Tibial artery (tissue), 4 donors: ENCODE measurements around the gene ACIN1.

ENCODE experiments used
- DNase-seq, 2 donors: peaks; one replicate each; pipeline ENCODE4 v3.0.0-alpha.2; 2019
- H3K27ac ChIP-seq, 2 donors: fragments of 200-600 bp; sonication (generic) in 1 of 2; 1 replicate in 1 of 2; 2 replicates in 1 of 2; pipeline ENCODE4 v1.5.1; 2018 to 2019; ENCODE audit warnings: mild to moderate bottlenecking in 1 of 2
- H3K27me3 ChIP-seq, 2 donors: fragments of 200-600 bp; sonication (generic) in 1 of 2; one replicate each; pipeline versions ENCODE4 v1.5.1 to v1.6.0; 2016 to 2019
- H3K36me3 ChIP-seq, 3 donors: fragments of 200-600 bp; sonication (generic) in 2 of 3; one replicate each; pipeline ENCODE4 v1.5.1; 2016 to 2019; ENCODE audit warnings: mild to moderate bottlenecking in 2 of 3
- H3K4me1 ChIP-seq, 4 donors: fragments of 200-600 bp; sonication (generic) in 2 of 4; 1 replicate in 3 of 4; 2 replicates in 1 of 4; pipeline ENCODE4 v1.5.1; 2016 to 2019
- H3K4me3 ChIP-seq, 2 donors: fragments of 200-600 bp; sonication (generic) in 1 of 2; 1 replicate in 1 of 2; 2 replicates in 1 of 2; pipeline ENCODE4 v1.5.1; 2018 to 2019; ENCODE audit warnings: mild to moderate bottlenecking in 2 of 2
- H3K9me3 ChIP-seq, 3 donors: fragments of 200-600 bp; sonication (generic) in 1 of 3; one replicate each; pipeline ENCODE4 v1.5.1; 2016 to 2019
- intact Hi-C: fragments of 100-400 bp; cut with DNase I; formaldehyde crosslinking; loops from one replicate; pipeline ENCODE4 v1.15.0; 2023; ENCODE audit warnings: low total_unique reads
- TF ChIP-seq, protein P1 (sequence below), 2 experiments: fragments of 200-600 bp in 1 of 2; fragments of 450-650 bp in 1 of 2; IDR thresholded peaks; one replicate each; pipeline ENCODE4 v1.5.1; 2017 to 2019; ENCODE audit warnings: antibody characterized with exemption in 2 of 2, mild to moderate bottlenecking in 1 of 2, moderate library complexity in 1 of 2

Gene ACIN1

DNA sequence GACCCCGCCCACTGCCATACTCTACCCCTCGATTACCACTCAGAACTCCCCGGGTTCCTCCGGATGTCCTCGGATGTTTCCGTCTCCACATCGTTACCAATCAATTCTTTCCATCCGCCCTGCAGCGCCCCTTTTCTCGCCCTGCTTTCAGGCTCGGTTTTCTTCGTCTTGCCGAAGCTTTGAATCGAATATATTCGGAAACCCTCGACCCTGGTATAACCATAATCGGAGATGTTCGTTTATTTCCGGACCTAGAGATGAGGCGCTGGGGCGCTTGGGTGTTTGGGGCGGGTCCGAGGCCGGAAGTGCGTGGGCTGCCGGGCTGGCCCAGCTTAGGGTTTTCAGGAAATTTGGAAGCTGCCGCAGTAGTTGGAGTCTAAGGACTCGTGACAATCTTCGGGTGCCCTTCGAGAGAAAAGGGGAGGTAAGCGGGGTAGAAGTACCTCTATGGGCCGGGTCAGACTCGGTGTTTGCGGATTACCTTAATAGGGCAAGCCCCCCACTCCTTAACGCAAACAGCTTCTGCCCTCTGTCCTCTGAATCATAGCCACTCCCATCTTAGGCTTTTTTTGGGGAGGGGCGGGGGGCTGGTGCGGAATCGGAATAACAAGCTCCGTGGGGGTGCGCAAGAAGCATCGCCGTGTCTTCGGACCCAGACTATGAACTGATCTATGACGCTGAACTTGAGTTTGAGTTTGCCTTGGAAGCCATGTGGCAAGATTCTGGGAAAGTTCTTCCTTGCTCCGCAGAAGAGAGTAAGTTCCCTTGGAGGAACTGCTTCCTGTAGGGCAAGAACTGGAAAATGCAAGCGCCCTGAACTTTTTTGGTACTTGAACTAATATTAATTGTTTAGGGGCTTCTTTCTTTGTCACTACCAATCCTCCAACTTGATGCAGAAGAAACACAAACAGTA, 516 bp upstream of the ACIN1 start, which contains the start of gene C14orf119:
Gene C14orf119, plus strand, starts transcription at position 310 of the 913 bp plus-strand sequence. CDS start 2,154 bp downstream, outside the sequence.
- H3K4me3 ChIP-seq: peak within 1 kb of the TSS; percentile 73 to 95
- peak; percentile 100 for DNase-seq
- H3K27me3 ChIP-seq: no peaks in the 10 kb centered on the region
- H3K4me1 ChIP-seq: peaks cover 0 to 42% (median 26%) of the 10 kb centered on the region in 4 donors
- no peaks in the 10 kb centered on the region for H3K9me3 ChIP-seq
- intact Hi-C loops: no loop called here
- H3K36me3 ChIP-seq: peaks cover 32 to 41% (median 34%) of the 10 kb centered on the region in 3 donors
- TF ChIP-seq, protein P1, sequence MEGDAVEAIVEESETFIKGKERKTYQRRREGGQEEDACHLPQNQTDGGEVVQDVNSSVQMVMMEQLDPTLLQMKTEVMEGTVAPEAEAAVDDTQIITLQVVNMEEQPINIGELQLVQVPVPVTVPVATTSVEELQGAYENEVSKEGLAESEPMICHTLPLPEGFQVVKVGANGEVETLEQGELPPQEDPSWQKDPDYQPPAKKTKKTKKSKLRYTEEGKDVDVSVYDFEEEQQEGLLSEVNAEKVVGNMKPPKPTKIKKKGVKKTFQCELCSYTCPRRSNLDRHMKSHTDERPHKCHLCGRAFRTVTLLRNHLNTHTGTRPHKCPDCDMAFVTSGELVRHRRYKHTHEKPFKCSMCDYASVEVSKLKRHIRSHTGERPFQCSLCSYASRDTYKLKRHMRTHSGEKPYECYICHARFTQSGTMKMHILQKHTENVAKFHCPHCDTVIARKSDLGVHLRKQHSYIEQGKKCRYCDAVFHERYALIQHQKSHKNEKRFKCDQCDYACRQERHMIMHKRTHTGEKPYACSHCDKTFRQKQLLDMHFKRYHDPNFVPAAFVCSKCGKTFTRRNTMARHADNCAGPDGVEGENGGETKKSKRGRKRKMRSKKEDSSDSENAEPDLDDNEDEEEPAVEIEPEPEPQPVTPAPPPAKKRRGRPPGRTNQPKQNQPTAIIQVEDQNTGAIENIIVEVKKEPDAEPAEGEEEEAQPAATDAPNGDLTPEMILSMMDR (IDR thresholded peaks at IDR 0.05): no peak
- H3K27ac ChIP-seq: peak within 1 kb of the TSS; percentile 94 to 99

DNA sequence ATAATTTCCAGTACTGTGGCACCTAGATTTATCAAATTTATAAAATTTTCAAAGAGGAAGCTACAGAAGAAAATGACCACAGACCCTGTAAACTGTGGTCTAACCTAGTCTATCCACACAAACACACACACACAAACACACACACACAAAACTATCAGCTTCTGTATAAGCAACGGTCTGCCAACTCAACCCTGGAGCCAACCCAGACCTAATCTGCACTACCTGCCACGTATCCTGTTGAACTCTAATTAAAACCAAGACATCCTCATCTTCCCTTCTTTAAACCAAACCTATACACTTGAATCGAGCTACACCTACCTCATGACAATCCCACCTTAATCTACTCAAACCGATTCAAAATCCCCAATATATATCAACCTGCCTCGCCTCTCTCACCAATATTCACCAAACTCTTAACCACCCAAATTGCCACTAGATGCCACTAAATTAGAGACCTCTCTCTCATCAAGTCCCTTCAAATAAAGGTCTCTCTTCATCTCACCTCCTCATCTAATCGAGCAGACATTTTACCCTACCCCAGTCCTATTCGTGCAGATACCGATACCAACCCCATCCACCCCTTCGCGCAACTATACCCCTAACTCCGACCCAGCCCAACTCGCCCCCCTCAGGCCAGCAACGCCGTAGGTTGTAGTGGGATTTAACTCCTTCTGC, 808 bp downstream of the ACIN1 start:
- TF ChIP-seq, protein P1 (IDR thresholded peaks at IDR 0.05): no peak
- H3K36me3 ChIP-seq: peaks cover 40 to 50% (median 43%) of the 10 kb centered on the region in 3 donors
- intact Hi-C loops: no loop called here
- DNase-seq: no peak
- H3K4me3 ChIP-seq: peak overlapping the region; percentile 73 to 95
- H3K9me3 ChIP-seq: no peaks in the 10 kb centered on the region
- peaks cover 0 to 42% (median 26%) of the 10 kb centered on the region in 4 donors for H3K4me1 ChIP-seq
- peak overlapping the region; percentile 94 to 99 for H3K27ac ChIP-seq
- H3K27me3 ChIP-seq: no peaks in the 10 kb centered on the region

DNA sequence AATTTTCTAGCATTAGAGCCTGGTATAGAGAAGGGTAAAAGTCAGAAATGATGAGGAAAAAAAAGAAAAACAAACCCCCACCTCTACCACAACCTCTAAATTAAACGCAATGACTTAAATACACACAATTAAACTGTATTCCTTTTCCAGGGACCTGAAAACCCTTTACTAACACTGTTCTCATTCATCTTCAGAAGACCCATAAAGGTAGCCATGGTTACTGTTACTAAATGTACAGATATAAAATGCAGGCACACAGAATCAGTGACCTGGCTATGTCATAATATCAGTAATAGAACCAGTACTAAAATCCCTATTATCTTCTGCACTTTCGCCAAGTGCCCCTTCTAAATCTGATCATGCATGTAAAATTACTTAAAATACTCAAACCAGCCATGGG, 1.4 kb downstream of the ACIN1 start:
- Histone ChIP-seq H3K36me3 (peaks cover 40 to 50% (median 43%) of the 10 kb centered on the region in 3 donors), H3K27ac (peak overlapping the region in 1 of 2 donors; percentile 94), H3K9me3 (no peaks in the 10 kb centered on the region), H3K4me1 (peaks cover 0 to 42% (median 26%) of the 10 kb centered on the region in 4 donors), H3K27me3 (no peaks in the 10 kb centered on the region), H3K4me3 (peak overlapping the region; percentile 73 to 95)
- intact Hi-C loops: no loop called here
- TF ChIP-seq, protein P1 (IDR thresholded peaks at IDR 0.05): no peak
- DNase-seq: no peak

DNA sequence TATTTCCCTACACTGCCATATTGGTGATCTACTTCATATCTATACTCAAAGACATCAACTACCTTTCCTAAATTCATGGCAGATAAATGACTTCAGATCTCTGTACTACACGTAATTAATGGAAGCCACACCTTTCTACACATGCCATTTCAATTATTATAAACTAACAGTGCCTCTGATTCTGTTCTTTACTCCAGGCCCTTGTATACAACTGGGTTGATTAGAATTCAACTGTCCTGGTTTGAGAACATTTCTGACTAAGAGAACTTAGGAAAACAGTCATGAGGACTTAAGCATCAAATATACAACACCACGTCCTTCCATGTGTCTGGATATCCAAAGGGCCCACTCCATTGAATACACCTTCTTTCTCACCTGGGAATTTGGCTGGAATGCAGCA, 1.8 kb downstream of the ACIN1 start:
- Histone ChIP-seq H3K9me3 (no peaks in the 10 kb centered on the region), H3K27ac (no peak overlapping the region), H3K36me3 (peaks cover 40 to 50% (median 42%) of the 10 kb centered on the region in 3 donors), H3K27me3 (no peaks in the 10 kb centered on the region), H3K4me1 (peaks cover 0 to 42% (median 26%) of the 10 kb centered on the region in 4 donors), H3K4me3 (no peak overlapping the region)
- no peak for DNase-seq
- TF ChIP-seq, protein P1 (IDR thresholded peaks at IDR 0.05): no peak
- intact Hi-C loops: no loop called here

DNA sequence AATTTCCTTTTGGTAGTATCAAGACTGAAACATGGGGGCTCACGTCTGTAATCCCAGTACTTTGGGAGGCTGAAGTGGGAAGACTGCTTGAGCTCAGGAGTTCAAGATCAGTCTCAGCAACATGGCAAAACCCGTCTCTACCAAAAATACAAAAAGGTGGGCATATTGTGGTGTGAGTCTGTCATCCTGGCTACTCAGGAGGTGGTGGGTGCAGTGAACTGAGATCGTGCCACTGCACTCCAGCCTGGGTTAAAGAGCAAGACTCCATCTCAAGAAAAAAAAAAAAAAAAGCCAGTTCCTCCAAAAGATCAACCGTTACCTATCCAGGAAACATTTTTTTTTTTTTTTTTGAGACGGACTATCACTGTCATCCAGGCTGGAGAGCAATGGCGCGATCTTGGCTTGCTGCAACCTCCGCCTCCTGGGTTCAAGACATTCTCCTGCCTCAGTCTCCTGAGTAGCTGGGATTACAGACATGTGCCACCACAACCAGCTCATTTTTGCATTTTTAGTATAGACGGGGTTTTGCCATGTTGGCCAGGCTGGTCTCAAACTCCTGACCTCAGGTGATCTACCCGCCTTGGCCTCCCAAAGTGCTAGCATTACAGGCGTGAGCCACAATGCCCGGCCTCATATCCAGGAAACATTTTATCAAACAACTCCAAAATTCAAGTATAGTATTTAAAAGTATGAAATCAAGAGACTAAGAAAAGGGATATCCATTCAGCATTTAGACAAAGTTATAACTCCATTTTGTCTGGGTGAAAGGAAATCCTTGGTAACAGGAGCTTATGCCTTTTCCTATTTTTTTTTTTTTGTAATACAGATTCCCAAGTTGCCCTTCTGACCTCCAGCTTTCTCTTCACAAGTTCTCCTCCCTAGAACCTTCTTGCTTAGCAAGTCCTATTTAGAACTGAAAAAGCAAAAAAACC, 3.4 kb downstream of the ACIN1 start:
- Histone ChIP-seq H3K27me3 (no peaks in the 10 kb centered on the region), H3K4me3 (no peak overlapping the region), H3K4me1 (peaks cover 0 to 28% (median 14%) of the 10 kb centered on the region in 4 donors), H3K9me3 (no peaks in the 10 kb centered on the region), H3K27ac (no peak overlapping the region), H3K36me3 (peaks cover 46 to 49% (median 47%) of the 10 kb centered on the region in 3 donors)
- TF ChIP-seq, protein P1 (IDR thresholded peaks at IDR 0.05): no peak
- intact Hi-C loops: no loop called here
- DNase-seq: no peak
